Measurements from ENCODE around the gene DMBT1. TPM values are rescaled to one million over a fixed set of nuclear protein-coding genes. Genes with fewer than 3 reads are reported as not detected.

Gene DMBT1
- total and polyA plus RNA-seq, 2 of the 4 experiments (the other 2 are of a cell fraction): under 0.01 TPM; not detected in 1

- intact Hi-C loops (cut with micrococcal nuclease): loop anchor here (5.0 kb wide), 1 partner anchor 84 kb away; the partner anchor contains the start of gene HTRA1
Measured at GRCh38 chr10:122546242-122546641, 14.3 kb upstream of the DMBT1 start.

More at GRCh38 chr10:122546242-122546641, 14.3 kb upstream of the DMBT1 start:
- Histone ChIP-seq H3K4me2 (ENCODE audit: low read depth, low read length) (no peak overlapping the region), H3K79me1 (ENCODE audit: low read depth in 1 of 2, low read length in 2 of 2) (no peaks in the 10 kb centered on the region), H3K56ac (ENCODE audit: extremely low read depth, insufficient read depth, low read length) (no peak overlapping the region), H2AK5ac (ENCODE audit: low read depth, low read length) (no peak overlapping the region), H3K4ac (ENCODE audit: low read depth, low read length) (no peak overlapping the region), H4K91ac (ENCODE audit: insufficient read depth, low read depth, low read length) (no peak overlapping the region), H4K8ac (ENCODE audit: low read depth in 2 of 2, low read length in 2 of 2) (no peak overlapping the region), H3K36me3 (ENCODE audit: control insufficient read depth, insufficient read depth, low read length) (no peaks in the 10 kb centered on the region), H3K23ac (ENCODE audit: low read depth, low read length) (no peak overlapping the region), H2BK15ac (ENCODE audit: low read depth, low read length) (no peak overlapping the region), H2AFZ (replicated peaks; ENCODE audit: low read length, poor library complexity) (peak overlapping the region; percentile 32), H3K27ac (ENCODE audit: insufficient read depth, low read length) (no peak overlapping the region), H2BK5ac (ENCODE audit: low read depth, low read length, poor library complexity, severe bottlenecking) (no peak overlapping the region), H4K20me1 (ENCODE audit: insufficient read depth, low read length) (no peaks in the 10 kb centered on the region), H2BK20ac (ENCODE audit: low read depth, low read length) (no peak overlapping the region), H3K14ac (replicated peaks; ENCODE audit: low read depth, low read length) (no peak overlapping the region), H3K27me3 (ENCODE audit: control insufficient read depth, insufficient read depth, low read length) (peaks cover 4% of the 10 kb centered on the region; the same call in 1 of the 2 replicates), H3K9ac (ENCODE audit: low read depth, low read length) (no peak overlapping the region), H3K9me3 (ENCODE audit: control insufficient read depth, insufficient read depth, low read length) (no peaks in the 10 kb centered on the region), H3K18ac (ENCODE audit: low read depth, low read length) (no peak overlapping the region), H3K4me3 (ENCODE audit: insufficient read depth, low read depth, low read length) (no peak overlapping the region), H4K5ac (ENCODE audit: low read depth, low read length) (no peak overlapping the region), H2AK9ac (replicated peaks; ENCODE audit: low read depth, low read length, poor library complexity) (no peak overlapping the region), H3K4me1 (ENCODE audit: control insufficient read depth, insufficient read depth, low read length) (no peaks in the 10 kb centered on the region), H3K9me1 (ENCODE audit: insufficient read depth, low read length) (no peaks in the 10 kb centered on the region), H2BK120ac (ENCODE audit: low read depth, low read length) (no peak overlapping the region)
- POLR2A ChIA-PET (ENCODE audit: unreplicated experiment): no interaction called here
- BruUV-seq (replicated peaks): no TSS peak
- in situ Hi-C loops (cut with MboI; ENCODE audit: low sequenced_read_pairs) (no loop called here), dilution Hi-C loops (cut with HindIII; ENCODE audit: low sequenced_read_pairs, unreplicated experiment) (no loop called here)
- WGBS, 2 experiments (ENCODE audit: extremely low coverage in 2 of 2, insufficient read length in 1 of 2): 67% methylated on average over 1 of the region's 8 CpGs; no CpG with 5 or more reads in 1 of the 2 experiments
- no peak for TF ChIP-seq MAFK (IDR thresholded peaks at IDR 0.05; ENCODE audit: low read depth, low read length)
- TF ChIP-seq ELK1 (IDR thresholded peaks at IDR 0.05; ENCODE audit: borderline replicate concordance, low read depth, low read length): no peak
- no peak for TF ChIP-seq RAD21 (IDR thresholded peaks at IDR 0.05; ENCODE audit: low read length)
- TF ChIP-seq NFE2L2 (IDR thresholded peaks at IDR 0.05; ENCODE audit: low read depth, low read length): no peak
- no peak for TF ChIP-seq SMC3 (IDR thresholded peaks at IDR 0.05; ENCODE audit: low read depth, low read length)
- DNase-seq (no peak), ATAC-seq (ENCODE audit: low read depth) (no peak)
- CTCF ChIA-PET: no interaction called here

All from IMR-90 (cell line).